Measurements from ENCODE around the gene NDUFS1. TPM values are rescaled to one million over a fixed set of nuclear protein-coding genes. Genes with fewer than 3 reads are reported as not detected.

NDUFS1 gene
- total and polyA plus RNA-seq, 2 experiments from 2014 or later: 34.5 to 97.9 TPM

DNA sequence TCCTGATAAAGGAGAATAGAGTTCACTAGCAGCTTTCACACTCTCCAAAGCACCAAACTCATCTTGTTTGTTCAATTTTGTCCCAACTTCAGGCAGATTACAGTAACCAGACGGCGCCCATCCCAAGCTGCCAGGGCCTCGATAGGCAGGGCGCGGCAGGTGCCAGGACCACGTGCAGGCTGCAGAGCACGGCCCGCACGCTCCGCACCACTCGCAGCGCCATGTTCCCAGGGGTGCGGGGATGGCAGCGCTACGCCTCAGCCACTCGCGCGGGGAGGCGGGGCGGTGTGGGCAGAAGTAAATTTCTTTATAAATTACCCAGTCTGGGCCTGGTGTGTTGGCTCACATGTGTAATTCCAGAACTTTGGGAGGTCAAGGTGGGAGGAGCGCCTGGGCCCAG is 43.0 kb downstream of the NDUFS1 start:
- H4K20me1 ChIP-seq (replicated peaks; ENCODE audit: insufficient read depth): no peaks in the 10 kb centered on the region
- Mint-ChIP-seq H3K27me3 (ENCODE audit: insufficient read depth, low read depth, poor library complexity) (peaks cover 2% of the 10 kb centered on the region), H3K4me1 (no peaks in the 10 kb centered on the region), H3K4me3 (no peak overlapping the region), H3K27ac (no peak overlapping the region), H3K9me3 (peaks cover 3% of the 10 kb centered on the region; the same call in 2 of the 3 replicates), H3K36me3 (ENCODE audit: low read depth) (peaks cover 41% of the 10 kb centered on the region)
- no peak overlapping the region for H3K4me2 ChIP-seq
- no peak overlapping the region for H3K27ac ChIP-seq (ENCODE audit: low read depth)
- no peaks in the 10 kb centered on the region for H3F3A ChIP-seq (replicated peaks; ENCODE audit: low read depth)
- H2AFZ ChIP-seq: no peak overlapping the region
- H3K36me3 ChIP-seq (ENCODE audit: insufficient read depth): peaks cover 12% of the 10 kb centered on the region; the same call in 1 of the 2 replicates
- H3K27me3 ChIP-seq (ENCODE audit: insufficient read depth): no peaks in the 10 kb centered on the region
- no peaks in the 10 kb centered on the region for H3K79me2 ChIP-seq (replicated peaks; ENCODE audit: insufficient read depth)
- H3K4me1 ChIP-seq (ENCODE audit: insufficient read depth): no peaks in the 10 kb centered on the region
- H3K9me2 ChIP-seq (ENCODE audit: insufficient read depth): no peaks in the 10 kb centered on the region
- ATAC-seq: no peak
- TF ChIP-seq STAT1 (IDR thresholded peaks at IDR 0.05; ENCODE audit: unreplicated experiment) (no peak), ZNF114 (CRISPR knock-in tag; IDR thresholded peaks at IDR 0.05) (no peak), CREB1 (CRISPR knock-in tag; IDR thresholded peaks at IDR 0.05; ENCODE audit: low read depth) (no peak), POLR2AphosphoS5 (IDR thresholded peaks at IDR 0.05; ENCODE audit: low read depth) (no peak)
- H3K4me3 ChIP-seq: no peak overlapping the region
- no peak for DNase-seq (ENCODE audit: low spot score)

- Histone ChIP-seq H3K4me1 (ENCODE audit: insufficient read depth) (no peaks in the 10 kb centered on the region), H3K4me3 (no peak overlapping the region), H3K79me2 (replicated peaks; ENCODE audit: insufficient read depth) (no peaks in the 10 kb centered on the region), H3F3A (replicated peaks; ENCODE audit: low read depth) (no peaks in the 10 kb centered on the region), H3K4me2 (no peak overlapping the region), H2AFZ (no peak overlapping the region), H3K27me3 (ENCODE audit: insufficient read depth) (no peaks in the 10 kb centered on the region), H3K36me3 (ENCODE audit: insufficient read depth) (0 out of 2 replicates have a peak, but pooled peaks cover 1% of the 10 kb centered on the region), H3K27ac (ENCODE audit: low read depth) (no peak overlapping the region), H3K9me2 (ENCODE audit: insufficient read depth) (no peaks in the 10 kb centered on the region), H4K20me1 (replicated peaks; ENCODE audit: insufficient read depth) (no peaks in the 10 kb centered on the region)
- H3K27me3 Mint-ChIP-seq (ENCODE audit: insufficient read depth, low read depth, poor library complexity): peaks cover 2% of the 10 kb centered on the region
- DNase-seq (ENCODE audit: low spot score) (no peak), ATAC-seq (no peak)
- H3K36me3 Mint-ChIP-seq (ENCODE audit: low read depth): peaks cover 29% of the 10 kb centered on the region
- peaks cover 3% of the 10 kb centered on the region; the same call in 2 of the 3 replicates for H3K9me3 Mint-ChIP-seq
- H3K4me3 Mint-ChIP-seq: no peak overlapping the region
- no peak for TF ChIP-seq ZNF114 (CRISPR knock-in tag; IDR thresholded peaks at IDR 0.05)
- TF ChIP-seq EZH2phosphoT487 (IDR thresholded peaks at IDR 0.05; ENCODE audit: unreplicated experiment): no peak
- TF ChIP-seq CTCF (conservative IDR thresholded peaks at IDR 0.05; ENCODE audit: low read depth in 2 of 2): no peak
- no peak for TF ChIP-seq JUNB (IDR thresholded peaks at IDR 0.05; ENCODE audit: unreplicated experiment)
- no peak for TF ChIP-seq EZH2 (IDR thresholded peaks at IDR 0.05; ENCODE audit: low read depth, unreplicated experiment)
- no peak for TF ChIP-seq ZNF331 (CRISPR knock-in tag; IDR thresholded peaks at IDR 0.05; ENCODE audit: low read depth)
- no peak for TF ChIP-seq POLR2AphosphoS5 (IDR thresholded peaks at IDR 0.05; ENCODE audit: low read depth)
- TF ChIP-seq NANOG (IDR thresholded peaks at IDR 0.05; ENCODE audit: borderline replicate concordance): no peak
- TF ChIP-seq REST (IDR thresholded peaks at IDR 0.05; ENCODE audit: unreplicated experiment): no peak
- no peak for TF ChIP-seq STAT1 (IDR thresholded peaks at IDR 0.05; ENCODE audit: unreplicated experiment)
- H3K4me1 Mint-ChIP-seq: no peaks in the 10 kb centered on the region
- H3K27ac Mint-ChIP-seq: no peak overlapping the region
These were observed 44.1 kb downstream of the NDUFS1 start for GRCh38 chr2:206115026-206115578.

Data from GM23338 (cell line).